NB4 (cell line): ENCODE data around the gene CYP27C1.
A peak's percentile ranks its signal among the peaks of the same experiment; 100 is the strongest.

Source experiments
- DNase-seq: peaks from one replicate; pipeline ENCODE4 v3.0.0; 2010; ENCODE audit warnings: low read depth
- H3K4me3 ChIP-seq: one replicate; pipeline ENCODE4 v1.5.1; 2011; ENCODE audit warnings: mild to moderate bottlenecking, low read depth, low read length, moderate library complexity
- CTCF ChIP-seq: IDR thresholded peaks from one replicate; pipeline ENCODE4 v1.5.1; 2012; ENCODE audit warnings: low read depth, low read length
- MAX ChIP-seq: IDR thresholded peaks from 2 replicates; pipeline ENCODE4 v1.6.1; 2011; ENCODE audit warnings: low read depth, low read length
- MYC ChIP-seq: IDR thresholded peaks from 2 replicates; pipeline ENCODE4 v1.6.1; 2011; ENCODE audit warnings: low read depth, low read length
- POLR2A ChIP-seq: IDR thresholded peaks from 2 replicates; pipeline ENCODE4 v1.6.1; 2011; ENCODE audit warnings: mild to moderate bottlenecking; ENCODE audit not compliant: insufficient read length; ENCODE audit errors: extremely low read depth

Gene CYP27C1

GRCh38 chr2:127220102-127220767, at the start of gene CYP27C1:
Gene CYP27C1, minus strand, starts transcription at chr2:127220299. Its CDS starts 29 bp downstream, at chr2:127220270.
- TF ChIP-seq MYC = no peak
- no peak for TF ChIP-seq POLR2A
- TF ChIP-seq CTCF = no peak
- no peak for TF ChIP-seq MAX
- peak; percentile 54 for DNase-seq
- peak within 1 kb of the TSS; percentile 46 for H3K4me3 ChIP-seq

GRCh38 chr2:127261804-127262406, 41.8 kb upstream of the CYP27C1 start:
- no peak for DNase-seq
- TF ChIP-seq MAX (no peak), MYC (no peak), POLR2A (no peak), CTCF (no peak)
- no peak overlapping the region for H3K4me3 ChIP-seq

GRCh38 chr2:127259355-127259754, 39.3 kb upstream of the CYP27C1 start:
- no peak for DNase-seq
- TF ChIP-seq MAX (no peak), MYC (no peak), POLR2A (no peak), CTCF (no peak)
- H3K4me3 ChIP-seq = no peak overlapping the region

GRCh38 chr2:127256866-127257265, 36.8 kb upstream of the CYP27C1 start:
- TF ChIP-seq MYC = no peak
- no peak for TF ChIP-seq MAX
- TF ChIP-seq POLR2A = no peak
- no peak for TF ChIP-seq CTCF

GRCh38 chr2:127256381-127256780, 36.3 kb upstream of the CYP27C1 start:
- H3K4me3 ChIP-seq = no peak overlapping the region
- TF ChIP-seq CTCF (no peak), POLR2A (no peak), MAX (no peak), MYC (no peak)
- peak; percentile 83 for DNase-seq

More at GRCh38 chr2:127256866-127257265, 36.8 kb upstream of the CYP27C1 start:
- DNase-seq = peak; percentile 71
- no peak overlapping the region for H3K4me3 ChIP-seq
